HG03064 (cell line): ENCODE data around the gene LRFN3.
"Not testable (repeated sequence)": the region's sequence is repeated elsewhere in the genome, so short reads cannot be mapped to it uniquely, and the experiment has no call there.

ENCODE experiments used
- ATAC-seq: cut with Tn5 transposase; IDR thresholded peaks from one replicate; pipeline ENCODE4 v1.9.1; 2021; ENCODE audit warnings: low read depth; ENCODE audit not compliant: unreplicated experiment

The LRFN3 gene, protein sequence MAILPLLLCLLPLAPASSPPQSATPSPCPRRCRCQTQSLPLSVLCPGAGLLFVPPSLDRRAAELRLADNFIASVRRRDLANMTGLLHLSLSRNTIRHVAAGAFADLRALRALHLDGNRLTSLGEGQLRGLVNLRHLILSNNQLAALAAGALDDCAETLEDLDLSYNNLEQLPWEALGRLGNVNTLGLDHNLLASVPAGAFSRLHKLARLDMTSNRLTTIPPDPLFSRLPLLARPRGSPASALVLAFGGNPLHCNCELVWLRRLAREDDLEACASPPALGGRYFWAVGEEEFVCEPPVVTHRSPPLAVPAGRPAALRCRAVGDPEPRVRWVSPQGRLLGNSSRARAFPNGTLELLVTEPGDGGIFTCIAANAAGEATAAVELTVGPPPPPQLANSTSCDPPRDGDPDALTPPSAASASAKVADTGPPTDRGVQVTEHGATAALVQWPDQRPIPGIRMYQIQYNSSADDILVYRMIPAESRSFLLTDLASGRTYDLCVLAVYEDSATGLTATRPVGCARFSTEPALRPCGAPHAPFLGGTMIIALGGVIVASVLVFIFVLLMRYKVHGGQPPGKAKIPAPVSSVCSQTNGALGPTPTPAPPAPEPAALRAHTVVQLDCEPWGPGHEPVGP

GRCh38 chr19:35935911-35936737, at the start of gene LRFN3:
LRFN3 (plus strand) TSS chr19:35936374; CDS start chr19:35939426, 3,052 bp downstream.
- no peak for ATAC-seq

DNA sequence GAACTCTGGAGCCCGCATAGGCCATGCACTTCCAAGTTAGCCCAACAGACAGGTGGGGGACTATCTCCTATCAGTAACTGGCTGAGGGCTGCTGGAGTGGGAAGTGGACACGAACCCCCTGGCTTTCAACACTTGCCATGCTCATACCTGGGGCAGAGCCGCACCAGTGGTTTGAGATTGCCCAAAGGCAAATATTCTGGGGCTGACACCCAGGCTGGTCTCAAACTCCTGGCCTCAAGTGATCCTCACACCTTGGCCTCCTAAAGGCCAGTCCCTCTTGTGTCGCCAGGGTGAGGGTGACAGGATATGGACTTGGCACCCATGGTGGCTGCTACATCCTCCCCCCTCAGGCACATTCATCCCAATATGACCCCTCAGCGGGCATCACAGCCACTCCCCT, 49.0 kb upstream of the LRFN3 start:
- ATAC-seq = no peak

- ATAC-seq = no peak
Measured at GRCh38 chr19:35888398-35888797, 47.8 kb upstream of the LRFN3 start.

DNA sequence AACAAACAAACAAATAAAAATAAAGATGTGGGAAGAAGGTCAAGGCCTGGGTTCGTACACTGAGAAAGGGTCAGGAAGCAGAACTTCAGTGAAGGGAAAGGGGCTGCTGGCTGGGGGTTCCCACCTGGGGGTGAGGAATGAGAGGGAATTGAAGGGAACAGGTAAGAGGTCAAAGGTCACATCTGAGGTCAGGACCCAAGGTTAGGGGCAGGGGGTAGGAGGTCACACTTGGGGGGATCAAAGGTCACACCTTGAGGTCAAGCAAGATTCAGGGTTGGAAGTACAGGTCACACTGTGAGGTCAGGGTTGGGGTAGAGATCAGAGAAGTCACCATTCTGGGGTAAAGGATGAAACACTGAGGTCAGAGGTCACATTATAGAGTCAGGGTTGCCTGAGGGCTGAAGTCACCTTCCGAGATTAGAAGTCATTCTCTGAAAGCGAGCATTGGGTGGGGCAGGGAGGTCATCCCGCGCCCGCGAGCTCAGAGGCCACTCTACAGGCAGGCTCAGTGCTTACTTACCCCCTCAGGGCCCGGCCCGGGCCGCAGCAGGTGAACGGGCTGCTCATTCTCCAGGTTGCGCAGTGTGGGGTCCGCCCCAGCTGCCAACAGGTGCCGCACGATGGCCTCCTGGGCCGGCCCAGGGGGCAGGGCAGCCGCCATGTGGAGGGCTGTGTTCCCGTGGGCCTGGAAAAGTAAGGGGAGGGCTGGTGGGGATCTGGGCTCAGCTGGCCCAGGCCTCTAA, 46.6 kb upstream of the LRFN3 start:
- no peak for ATAC-seq

GRCh38 chr19:35890113-35890650, 46.0 kb upstream of the LRFN3 start:
- no peak for ATAC-seq

- ATAC-seq = not testable (repeated sequence)
Measured at GRCh38 chr19:35891819-35892218, 44.4 kb upstream of the LRFN3 start.

GRCh38 chr19:35894342-35894741, 41.8 kb upstream of the LRFN3 start:
- no peak for ATAC-seq

DNA sequence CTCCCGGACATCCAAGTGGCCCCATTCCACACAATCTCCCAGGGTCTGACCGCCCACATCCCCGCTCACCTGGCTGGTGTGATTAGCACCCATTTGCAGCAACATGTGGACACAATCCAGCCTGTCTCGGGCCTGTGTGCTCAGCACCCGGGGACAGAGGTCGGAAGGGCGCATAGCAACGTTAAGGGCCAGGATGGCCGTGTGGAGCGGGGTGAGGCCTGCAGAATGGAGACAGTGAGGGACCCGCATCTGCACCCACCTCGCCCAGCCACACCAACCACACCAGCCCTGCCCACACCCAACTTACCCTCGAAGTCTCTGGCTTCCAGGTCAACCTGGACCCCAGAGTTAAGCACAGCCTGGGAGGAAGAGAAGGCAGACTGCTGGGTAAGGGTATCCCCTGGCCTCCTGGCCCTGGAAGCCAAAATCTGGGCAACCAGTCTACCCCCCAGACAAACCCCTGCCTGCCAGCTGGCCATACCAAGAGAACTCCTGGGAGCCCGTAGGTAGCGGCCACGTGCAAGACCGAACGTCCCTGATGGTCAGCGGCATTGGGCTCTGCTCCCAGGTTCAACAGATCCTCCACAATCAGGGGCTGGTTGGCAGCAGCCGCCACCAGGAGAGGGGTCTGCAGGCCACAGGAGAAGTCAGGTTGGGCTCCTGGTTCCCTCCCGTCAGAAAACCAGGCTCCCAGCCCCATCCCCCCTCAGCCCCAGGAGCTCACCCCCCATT, 40.1 kb upstream of the LRFN3 start:
- no peak for ATAC-seq

GRCh38 chr19:35896643-35897040, 39.5 kb upstream of the LRFN3 start:
- ATAC-seq = no peak

DNA sequence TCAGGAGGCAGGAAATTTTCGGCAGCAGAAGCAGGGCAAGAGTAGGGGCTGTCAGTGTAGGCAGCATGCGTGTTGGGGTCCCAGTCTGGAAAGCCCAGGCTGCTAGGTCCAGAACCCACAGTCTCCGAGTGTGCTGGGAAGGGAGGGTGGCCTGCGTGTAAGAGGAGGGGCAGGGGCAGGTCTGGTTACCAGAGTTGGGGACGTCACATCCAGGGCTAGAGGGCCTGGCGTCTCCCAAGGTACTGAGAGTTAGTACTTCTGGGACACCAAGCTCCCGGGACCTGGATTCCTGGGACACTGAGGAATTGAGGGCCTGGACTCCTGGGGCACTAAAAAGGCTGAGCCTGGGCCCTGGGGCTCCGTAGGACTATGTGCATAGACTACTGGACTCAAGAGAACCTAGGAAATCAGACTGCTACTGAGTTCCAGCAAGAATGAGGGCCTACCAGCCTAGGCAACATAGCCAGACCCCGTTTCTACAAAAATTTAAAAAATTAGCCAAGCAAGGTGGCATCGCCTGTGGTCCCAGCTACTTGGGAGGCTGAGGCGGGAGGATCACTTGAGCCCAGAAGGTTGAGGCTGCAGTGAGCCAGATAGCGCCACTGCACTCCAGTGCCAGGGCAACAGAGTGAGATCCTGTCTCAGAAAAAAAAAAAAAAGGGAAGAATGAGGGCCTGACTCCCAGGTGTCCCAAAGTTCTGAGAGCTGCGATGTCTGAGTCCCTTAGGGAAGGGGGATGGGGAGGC, 38.3 kb upstream of the LRFN3 start:
- no peak for ATAC-seq

DNA sequence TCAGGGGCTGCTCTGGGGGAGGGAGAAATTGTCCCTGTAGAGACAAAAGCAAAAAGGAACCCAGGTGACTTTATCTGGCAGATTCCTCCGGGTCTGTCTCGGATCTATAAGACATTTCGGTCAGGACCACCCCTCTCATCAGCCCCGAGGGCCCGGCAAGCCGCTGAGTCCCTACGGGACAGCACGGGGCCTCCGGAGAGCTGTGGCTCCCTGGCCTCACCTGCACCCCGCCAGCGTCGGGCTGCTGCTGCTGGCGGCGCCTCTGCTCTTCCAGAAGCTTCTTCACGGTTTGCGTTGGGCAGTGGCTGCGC, 37.7 kb upstream of the LRFN3 start:
- no peak for ATAC-seq

GRCh38 chr19:35899547-35900214, 36.5 kb upstream of the LRFN3 start:
- ATAC-seq = no peak

DNA sequence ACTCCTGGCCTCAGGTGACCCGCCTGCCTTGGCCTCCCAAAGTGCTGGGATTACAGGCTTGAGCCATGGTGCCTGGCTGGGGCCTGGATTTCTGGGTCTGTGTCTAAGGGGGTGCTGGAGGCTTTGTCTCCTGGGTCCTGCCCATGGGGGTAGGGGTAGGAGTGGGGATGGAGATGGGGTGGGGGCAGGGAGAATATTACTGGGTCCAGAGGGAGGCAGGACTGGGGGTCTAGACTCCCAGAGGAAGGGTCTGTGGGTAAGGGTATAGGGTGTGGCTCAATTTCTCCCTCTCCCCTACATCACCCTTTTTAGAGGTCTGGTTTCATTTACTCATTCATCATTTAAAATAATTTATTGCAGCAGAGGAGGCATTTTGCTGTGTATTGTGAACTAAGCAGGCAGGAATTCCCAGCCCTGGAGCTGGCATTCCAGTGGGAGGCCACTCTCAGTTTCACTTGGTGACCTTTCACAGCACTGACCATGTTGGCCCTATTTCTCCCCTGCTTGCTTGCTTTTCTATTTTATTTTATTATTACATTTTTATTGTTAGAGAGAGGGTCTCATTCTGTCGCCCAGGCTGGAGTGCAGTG, 35.0 kb upstream of the LRFN3 start:
- no peak for ATAC-seq

GRCh38 chr19:35901854-35902661, 34.1 kb upstream of the LRFN3 start, which contains the start of gene HCST:
HCST (plus strand) TSS chr19:35902529; CDS start chr19:35902594, 65 bp downstream.
- no peak for ATAC-seq

- ATAC-seq = no peak
Measured at GRCh38 chr19:35902870-35903475, 33.2 kb upstream of the LRFN3 start.

- peak; percentile 37 for ATAC-seq
Measured at GRCh38 chr19:35903550-35904179, 32.5 kb upstream of the LRFN3 start.
